Activated CD8-positive, alpha-beta T cell treated with anti-CD3 and anti-CD28 coated beads, Interleukin-2, amount 10 ng/mL, durations not matched to agents 7 days and 5 days (primary cell): ENCODE results near the gene GALNT3. TPM values are rescaled to one million over a fixed set of nuclear protein-coding genes. Genes with fewer than 3 reads are reported as not detected.

Experiments
- ATAC-seq: fragments of 150-1000 bp; cut with Tn5 transposase; one replicate; pipeline ENCODE4 v1.10.0; 2021; ENCODE audit warnings: moderate library complexity
- CTCF ChIA-PET: fragments of 350-600 bp; sonication (Branson Sonifier 250); formaldehyde crosslinking; loops from one replicate; lab custom pipeline; 2021; ENCODE audit warnings: antibody characterized with exemption; lab: Charles Lee
- POLR2A ChIA-PET: fragments of 350-600 bp; sonication (Branson Sonifier 250); formaldehyde crosslinking; loops from one replicate; lab custom pipeline; 2021; ENCODE audit warnings: antibody characterized with exemption; lab: Charles Lee
- DNase-seq: peaks from one replicate; pipeline ENCODE4 v3.0.0-alpha.2; 2020
- H3K27ac Mint-ChIP-seq: one replicate; pipeline ENCODE4 v1.8.0; 2021; ENCODE audit warnings: mild to moderate bottlenecking, mixed read lengths
- H3K27me3 Mint-ChIP-seq: one replicate; pipeline ENCODE4 v1.8.0; 2021; ENCODE audit warnings: low read depth, mixed read lengths
- H3K36me3 Mint-ChIP-seq: one replicate; pipeline ENCODE4 v1.8.0; 2021; ENCODE audit warnings: low read depth, mixed read lengths
- H3K4me1 Mint-ChIP-seq: one replicate; pipeline ENCODE4 v1.8.0; 2021; ENCODE audit warnings: low read depth, mixed read lengths
- H3K4me3 Mint-ChIP-seq: one replicate; pipeline ENCODE4 v1.8.0; 2021; ENCODE audit warnings: mild to moderate bottlenecking, mixed read lengths
- H3K9me3 Mint-ChIP-seq: one replicate; pipeline ENCODE4 v1.8.0; 2022; ENCODE audit warnings: mixed read lengths; ENCODE audit not compliant: insufficient read depth
- total RNA-seq, 2 experiments: library from RNA; stranded (reverse); gene quantifications; one replicate each; pipeline ENCODE4 v1.2.3, GENCODE V29; 2021

GALNT3 gene
- total RNA-seq, result 1 to 10 TPM; 5.8 to 6.2 TPM

DNA sequence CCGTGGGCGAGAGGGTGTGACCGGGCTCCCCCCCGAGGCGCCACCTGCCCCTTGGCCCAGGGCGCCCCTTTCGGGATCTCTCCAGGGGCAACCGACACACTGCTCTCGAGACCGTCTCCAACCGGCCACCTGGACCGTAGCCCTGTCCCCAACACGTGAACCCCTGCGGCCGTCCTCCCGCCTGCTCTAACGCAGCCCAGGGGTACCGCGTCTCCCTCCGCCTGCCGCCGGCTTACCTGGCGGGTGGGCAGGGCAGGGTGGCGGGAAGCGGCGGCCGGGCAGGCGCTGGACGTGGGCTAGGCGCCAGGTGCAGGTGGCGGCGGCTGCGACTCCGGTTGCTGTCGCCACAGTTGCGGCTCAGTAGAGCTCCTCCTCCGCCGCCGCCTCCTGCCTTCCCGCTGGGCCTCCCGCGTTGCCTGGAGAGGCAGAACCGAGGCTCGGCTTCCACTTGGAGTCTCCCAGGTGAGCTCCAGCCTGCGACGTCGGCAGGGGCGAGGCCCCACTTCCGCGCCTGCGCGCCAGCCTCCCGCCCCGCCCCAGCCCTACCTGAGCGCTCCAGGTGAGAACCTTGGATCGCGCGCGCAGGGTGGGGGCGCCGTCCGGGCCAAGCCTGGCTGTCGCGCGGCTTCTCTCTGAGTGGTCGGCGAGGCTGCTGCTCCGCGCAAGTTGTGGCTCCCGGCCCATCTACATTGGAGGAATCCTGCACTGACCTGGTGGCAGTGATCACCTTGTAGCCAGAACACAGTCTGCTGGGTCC lies at the start of gene GALNT3:
GALNT3 (minus strand) TSS at position 469 of the 757 bp plus-strand sequence. CDS start 23,547 bp downstream, outside the sequence.
- DNase-seq (peak; percentile 48), ATAC-seq (peak; percentile 62)
- POLR2A ChIA-PET, result interaction anchor here (1.1 to 1.3 kb wide), 2 partner anchors 10 to 19 kb away, joined by 3 to 4 read pairs; no protein-coding TSS in a partner anchor
- peak within 1 kb of the TSS; percentile 88 for H3K4me3 Mint-ChIP-seq
- H3K27me3 Mint-ChIP-seq, result peaks cover 19% of the 10 kb centered on the region
- peak within 1 kb of the TSS; percentile 95 for H3K27ac Mint-ChIP-seq
- H3K4me1 Mint-ChIP-seq, result peaks cover 43% of the 10 kb centered on the region
- CTCF ChIA-PET, result interaction anchor here (0.8 to 2.1 kb wide), 5 partner anchors 10 to 80 kb away, joined by 3 to 20 read pairs (median 3); no protein-coding TSS in a partner anchor
- H3K9me3 Mint-ChIP-seq, result no peaks in the 10 kb centered on the region
- H3K36me3 Mint-ChIP-seq, result peaks cover 8% of the 10 kb centered on the region

DNA sequence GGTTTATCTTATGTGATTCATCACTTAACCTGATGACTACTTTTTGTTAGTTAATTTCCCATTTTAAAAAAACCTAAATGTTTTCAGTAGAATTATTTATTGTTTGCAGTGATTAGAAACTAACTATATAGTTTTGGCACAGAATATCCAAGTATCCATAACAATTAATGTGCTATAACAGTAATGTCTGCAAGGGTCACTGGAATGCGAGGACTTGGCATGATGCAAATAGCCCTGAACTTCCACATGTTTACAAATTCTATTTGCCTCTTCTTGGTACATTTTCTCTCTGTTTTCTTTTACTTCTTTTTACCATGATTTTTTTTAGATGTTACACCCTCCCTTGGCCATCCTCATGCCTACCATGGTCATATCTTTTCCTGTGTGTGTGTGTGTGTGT lies 49.3 kb upstream of the GALNT3 start:
- Mint-ChIP-seq H3K4me1 (no peaks in the 10 kb centered on the region), H3K27me3 (no peaks in the 10 kb centered on the region), H3K27ac (no peak overlapping the region), H3K36me3 (no peaks in the 10 kb centered on the region), H3K9me3 (no peaks in the 10 kb centered on the region), H3K4me3 (no peak overlapping the region)
- CTCF ChIA-PET, result interaction anchor here (0.7 kb wide), 1 partner anchor 30 kb away, joined by 3 read pairs; no protein-coding TSS in a partner anchor
- DNase-seq (no peak), ATAC-seq (no peak)
- POLR2A ChIA-PET, result no interaction called here

DNA sequence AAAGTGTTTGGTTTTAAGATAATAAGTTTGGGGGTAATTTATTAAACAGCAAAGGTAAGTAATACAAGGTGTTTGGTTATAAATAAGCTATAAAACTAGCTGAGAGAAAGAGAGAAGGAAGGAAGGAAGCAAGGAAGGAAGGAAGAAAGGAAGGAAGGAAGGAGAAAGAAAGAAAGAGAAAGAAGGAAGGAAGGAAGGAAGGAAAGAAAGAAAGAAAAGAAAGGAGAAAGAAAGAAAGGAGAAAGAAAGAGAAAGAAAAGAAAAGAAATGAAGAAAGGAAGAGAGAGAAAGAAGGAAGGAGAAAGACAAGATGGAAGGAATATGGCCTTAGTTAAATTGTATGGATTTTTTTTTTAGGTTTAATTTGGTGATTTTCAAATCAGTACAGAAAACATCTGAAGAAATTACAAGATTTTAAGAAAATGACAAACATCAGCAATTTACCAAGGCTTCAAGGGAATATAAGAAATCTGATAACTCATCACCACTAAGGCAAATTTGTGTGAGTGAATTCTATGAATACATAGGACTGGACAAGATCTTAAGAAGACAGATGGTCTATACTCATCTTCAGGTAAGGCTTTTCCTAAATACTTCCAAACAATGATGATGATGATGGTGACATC lies 46.4 kb upstream of the GALNT3 start:
- Mint-ChIP-seq H3K27ac (no peak overlapping the region), H3K9me3 (no peaks in the 10 kb centered on the region), H3K4me1 (no peaks in the 10 kb centered on the region), H3K27me3 (no peaks in the 10 kb centered on the region), H3K36me3 (no peaks in the 10 kb centered on the region), H3K4me3 (no peak overlapping the region)
- ATAC-seq (no peak), DNase-seq (no peak)
- POLR2A ChIA-PET, result no interaction called here
- CTCF ChIA-PET, result no interaction called here

DNA sequence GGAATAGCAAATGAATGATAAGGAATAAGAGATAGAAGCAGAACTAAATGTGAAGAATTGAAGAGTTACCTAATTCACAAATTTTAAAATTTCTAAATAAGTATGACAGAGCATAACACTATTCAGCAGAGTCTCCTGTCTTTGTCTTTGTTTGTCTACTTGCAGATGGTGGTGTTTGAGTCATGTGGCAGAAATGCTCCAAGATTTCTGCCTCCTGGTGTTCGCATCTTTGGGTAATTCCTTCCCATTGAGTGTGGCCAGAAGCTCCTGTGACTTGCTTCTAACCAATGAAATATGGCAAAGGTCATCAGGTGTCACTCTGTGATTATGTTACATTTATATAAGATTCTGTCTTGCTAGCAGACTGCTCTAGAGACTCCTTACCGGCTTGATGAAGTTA lies 45.6 kb upstream of the GALNT3 start:
- no peaks in the 10 kb centered on the region for H3K4me1 Mint-ChIP-seq
- ChIA-PET POLR2A (no interaction called here), CTCF (no interaction called here)
- no peaks in the 10 kb centered on the region for H3K36me3 Mint-ChIP-seq
- DNase-seq, result no peak
- no peak overlapping the region for H3K4me3 Mint-ChIP-seq
- ATAC-seq, result no peak
- H3K9me3 Mint-ChIP-seq, result no peaks in the 10 kb centered on the region
- no peak overlapping the region for H3K27ac Mint-ChIP-seq
- no peaks in the 10 kb centered on the region for H3K27me3 Mint-ChIP-seq

DNA sequence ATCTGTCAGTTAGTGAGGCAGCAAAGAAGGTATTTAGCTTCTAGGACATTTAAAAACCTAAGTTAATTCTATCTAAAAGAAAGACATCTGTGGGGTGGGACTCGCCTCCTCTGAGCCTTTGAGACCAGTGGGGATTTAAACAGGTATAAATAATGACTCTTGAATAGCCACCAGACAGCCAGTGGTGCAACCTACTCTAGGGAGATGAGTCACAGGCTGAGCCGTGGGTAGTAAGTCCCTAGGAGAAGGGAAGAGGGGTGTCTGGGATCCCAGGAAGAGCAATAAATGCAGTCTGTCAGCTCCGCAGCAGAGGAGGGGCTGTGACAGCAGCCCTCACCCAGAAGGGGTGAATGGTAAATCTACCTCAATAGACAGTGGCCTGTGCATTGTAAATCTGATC lies 43.1 kb upstream of the GALNT3 start:
- ChIA-PET POLR2A (no interaction called here), CTCF (no interaction called here)
- Mint-ChIP-seq H3K36me3 (no peaks in the 10 kb centered on the region), H3K4me3 (no peak overlapping the region), H3K4me1 (no peaks in the 10 kb centered on the region), H3K27ac (no peak overlapping the region), H3K27me3 (no peaks in the 10 kb centered on the region), H3K9me3 (no peaks in the 10 kb centered on the region)
- no peak for DNase-seq
- ATAC-seq, result no peak

DNA sequence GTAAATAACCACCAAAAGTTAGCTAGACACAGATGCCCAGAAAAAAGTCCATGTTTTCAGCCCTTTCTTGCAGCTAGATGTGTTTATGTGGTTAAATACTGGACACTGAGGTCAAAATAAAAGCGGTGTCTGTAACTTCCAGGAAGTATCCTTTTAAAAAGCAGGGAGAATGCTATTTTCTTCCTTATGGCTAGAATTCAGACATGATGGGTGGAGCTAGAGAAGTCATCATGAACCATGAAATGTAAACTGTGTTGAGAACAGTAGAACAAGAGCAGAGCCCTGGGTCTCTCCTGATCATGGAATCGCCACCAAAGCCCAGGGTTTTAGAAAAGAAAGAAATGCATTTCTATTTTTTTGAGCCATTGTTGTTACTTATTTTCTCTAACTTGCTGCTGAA lies 41.3 kb upstream of the GALNT3 start:
- H3K9me3 Mint-ChIP-seq, result no peaks in the 10 kb centered on the region
- H3K27me3 Mint-ChIP-seq, result no peaks in the 10 kb centered on the region
- CTCF ChIA-PET, result no interaction called here
- DNase-seq (no peak), ATAC-seq (no peak)
- H3K27ac Mint-ChIP-seq, result no peak overlapping the region
- no peak overlapping the region for H3K4me3 Mint-ChIP-seq
- POLR2A ChIA-PET, result no interaction called here
- no peaks in the 10 kb centered on the region for H3K4me1 Mint-ChIP-seq
- H3K36me3 Mint-ChIP-seq, result no peaks in the 10 kb centered on the region

DNA sequence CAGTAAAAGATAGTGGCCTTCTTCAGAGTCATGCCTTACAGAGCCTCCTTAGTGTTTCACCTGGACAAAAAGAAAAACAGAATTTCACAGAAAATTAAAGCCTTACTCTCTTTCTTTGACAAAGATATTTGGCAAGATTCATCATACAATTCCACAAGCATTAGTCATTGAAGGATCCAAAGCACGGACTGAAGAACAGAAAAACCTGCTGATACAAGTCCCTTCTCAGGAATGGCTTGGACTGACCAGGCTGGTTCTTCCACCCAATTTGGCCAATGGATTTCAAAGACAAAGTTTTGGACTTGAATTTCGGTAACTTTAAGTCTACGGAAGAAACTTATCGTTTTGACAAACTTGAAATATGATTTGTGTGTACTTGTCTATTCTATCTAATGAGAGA lies 39.1 kb upstream of the GALNT3 start:
- DNase-seq (no peak), ATAC-seq (no peak)
- Mint-ChIP-seq H3K4me3 (no peak overlapping the region), H3K27me3 (no peaks in the 10 kb centered on the region), H3K36me3 (no peaks in the 10 kb centered on the region), H3K9me3 (no peaks in the 10 kb centered on the region), H3K4me1 (no peaks in the 10 kb centered on the region), H3K27ac (no peak overlapping the region)
- CTCF ChIA-PET, result no interaction called here
- POLR2A ChIA-PET, result no interaction called here

DNA sequence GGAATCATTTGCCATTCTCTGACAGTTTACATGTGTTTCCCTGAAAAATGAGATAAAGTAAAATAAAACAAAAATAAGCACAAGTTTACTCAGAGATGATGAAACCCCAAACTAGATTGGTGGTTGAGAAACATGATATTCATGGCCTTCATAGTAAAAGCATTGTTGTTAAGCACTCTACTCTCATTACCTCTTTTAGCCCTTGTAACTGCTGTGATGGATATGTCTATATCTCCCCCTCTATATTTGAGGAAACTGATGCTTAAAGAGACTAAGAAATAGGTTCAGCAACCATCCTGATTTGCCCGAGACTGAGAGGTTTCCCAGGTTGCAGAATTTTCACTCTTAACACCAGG lies 33.9 kb upstream of the GALNT3 start:
- ATAC-seq, result no peak
- Mint-ChIP-seq H3K4me1 (no peaks in the 10 kb centered on the region), H3K27me3 (peaks cover 11% of the 10 kb centered on the region), H3K9me3 (no peaks in the 10 kb centered on the region), H3K4me3 (no peak overlapping the region), H3K27ac (no peak overlapping the region), H3K36me3 (no peaks in the 10 kb centered on the region)
- ChIA-PET CTCF (no interaction called here), POLR2A (no interaction called here)
- no peak for DNase-seq

DNA sequence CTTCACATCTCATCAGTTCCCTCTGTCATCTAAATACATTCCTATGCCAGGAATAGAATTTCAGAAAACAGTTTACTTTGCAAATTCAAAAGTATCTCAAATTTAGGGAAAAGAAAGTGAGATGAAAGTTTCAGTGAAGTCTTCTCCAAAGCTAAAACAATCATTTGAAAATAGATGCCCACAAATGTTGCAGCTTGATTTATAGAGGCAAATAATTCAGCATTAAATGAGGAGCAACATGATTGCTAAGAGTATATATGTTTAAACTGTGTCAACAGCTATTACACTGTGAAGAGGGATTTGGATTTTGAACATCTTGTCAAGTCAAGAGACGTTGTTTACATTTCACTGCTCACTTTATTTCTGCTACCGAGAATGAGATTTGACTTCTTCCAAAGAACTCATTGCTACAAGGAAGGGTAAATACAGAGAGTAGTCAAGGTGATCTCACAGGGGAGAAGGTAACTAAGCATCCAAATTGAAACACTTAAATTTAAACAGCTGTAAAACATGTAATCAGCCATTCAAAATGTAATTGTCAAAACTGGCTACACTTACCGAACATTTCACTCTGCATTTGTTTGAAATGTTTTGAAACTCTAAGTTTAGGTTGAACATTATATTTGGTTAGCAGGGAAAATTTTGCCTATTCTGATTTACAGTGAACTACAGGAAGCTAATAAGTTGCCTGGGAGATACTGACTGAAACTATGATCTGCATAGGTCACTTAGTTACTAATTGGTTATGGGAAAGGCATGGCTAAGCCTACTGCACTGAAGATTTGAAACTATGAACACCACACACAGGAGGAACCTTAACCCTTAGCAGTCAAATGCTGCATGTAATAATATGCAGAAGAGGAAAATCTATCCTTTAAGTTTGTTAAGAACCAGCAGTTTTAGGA lies 33.2 kb upstream of the GALNT3 start:
- Mint-ChIP-seq H3K4me3 (no peak overlapping the region), H3K9me3 (no peaks in the 10 kb centered on the region), H3K27me3 (peaks cover 15% of the 10 kb centered on the region), H3K27ac (no peak overlapping the region), H3K4me1 (no peaks in the 10 kb centered on the region), H3K36me3 (no peaks in the 10 kb centered on the region)
- ATAC-seq, result no peak
- ChIA-PET POLR2A (no interaction called here), CTCF (no interaction called here)
- DNase-seq, result no peak

DNA sequence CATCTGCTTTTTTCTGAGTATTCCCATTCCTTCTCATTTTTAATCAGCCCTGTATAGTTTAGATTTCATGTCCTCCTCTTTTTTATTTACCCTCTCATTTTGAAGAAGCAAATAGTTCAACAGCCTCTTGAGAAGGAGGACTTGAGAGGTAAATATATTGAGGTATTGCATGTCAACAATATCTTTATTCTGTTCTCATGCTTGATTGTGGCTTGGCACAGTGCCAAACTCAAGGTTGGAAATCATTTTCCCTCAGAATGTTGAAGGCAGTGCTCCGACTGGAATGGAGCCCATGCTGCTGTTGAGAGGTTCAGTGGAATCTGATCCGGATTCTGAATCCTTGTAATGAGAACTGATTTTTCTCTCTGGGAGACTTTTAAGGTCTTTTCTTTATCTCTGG lies 31.0 kb upstream of the GALNT3 start:
- no peak overlapping the region for H3K27ac Mint-ChIP-seq

DNA sequence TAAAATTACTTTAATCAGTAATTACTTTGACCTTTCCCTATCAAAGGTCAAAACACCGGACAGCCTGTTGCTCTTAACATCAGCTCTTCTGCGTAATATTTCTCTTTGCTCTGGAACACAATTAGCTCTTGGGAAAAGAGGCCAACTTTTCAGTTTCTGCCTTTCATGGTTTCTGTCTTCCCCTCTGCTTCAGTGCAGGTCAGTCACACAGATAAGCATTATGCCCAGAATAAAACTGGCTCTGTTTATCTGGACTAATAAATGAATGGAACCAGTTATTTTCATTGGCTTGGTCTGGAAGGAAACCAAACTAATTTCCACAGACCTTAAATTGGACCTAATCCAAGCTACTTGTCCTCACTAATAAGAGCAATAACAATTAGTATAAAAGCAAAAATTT lies 26.2 kb upstream of the GALNT3 start:
- Mint-ChIP-seq H3K4me1 (no peaks in the 10 kb centered on the region), H3K4me3 (no peak overlapping the region), H3K27me3 (peaks cover 13% of the 10 kb centered on the region), H3K9me3 (no peaks in the 10 kb centered on the region), H3K27ac (no peak overlapping the region), H3K36me3 (no peaks in the 10 kb centered on the region)
- CTCF ChIA-PET, result no interaction called here
- DNase-seq (no peak), ATAC-seq (no peak)
- POLR2A ChIA-PET, result no interaction called here

More for the DNA sequence above, 31.0 kb upstream of the GALNT3 start:
- ATAC-seq (no peak), DNase-seq (no peak)
- Mint-ChIP-seq H3K36me3 (no peaks in the 10 kb centered on the region), H3K4me3 (no peak overlapping the region), H3K4me1 (no peaks in the 10 kb centered on the region), H3K9me3 (no peaks in the 10 kb centered on the region), H3K27me3 (peaks cover 18% of the 10 kb centered on the region)
- CTCF ChIA-PET, result no interaction called here
- POLR2A ChIA-PET, result no interaction called here

DNA sequence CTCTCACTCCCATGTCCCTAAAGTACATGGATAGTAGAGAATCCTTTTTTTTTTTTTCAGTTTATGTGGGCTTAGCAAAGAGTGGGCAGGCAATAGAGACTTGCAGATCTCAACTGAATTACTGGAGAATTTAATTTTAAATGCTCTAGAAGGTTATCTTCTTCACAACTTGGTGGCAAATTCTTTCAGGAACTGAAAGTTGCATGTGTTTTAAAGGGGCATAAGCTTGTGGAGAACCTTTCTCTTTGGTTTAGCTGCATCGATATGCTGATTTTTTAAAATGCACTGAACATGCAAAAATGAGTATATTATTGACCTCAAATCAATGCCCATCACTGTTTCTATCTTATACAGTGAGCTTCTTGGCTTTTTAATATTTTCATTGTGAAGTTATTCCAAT lies 24.9 kb upstream of the GALNT3 start:
- DNase-seq (no peak), ATAC-seq (no peak)
- ChIA-PET CTCF (no interaction called here), POLR2A (no interaction called here)
- H3K9me3 Mint-ChIP-seq, result no peaks in the 10 kb centered on the region
- H3K4me3 Mint-ChIP-seq, result no peak overlapping the region
- H3K27me3 Mint-ChIP-seq, result peaks cover 12% of the 10 kb centered on the region
- H3K36me3 Mint-ChIP-seq, result no peaks in the 10 kb centered on the region
- H3K27ac Mint-ChIP-seq, result no peak overlapping the region
- H3K4me1 Mint-ChIP-seq, result no peaks in the 10 kb centered on the region
